GM18526 (cell line): ENCODE results near the gene ILK.

Experiments used
- POLR2A ChIP-seq: IDR thresholded peaks from 3 replicates; pipeline ENCODE4 v1.6.1; 2011; ENCODE audit not compliant: insufficient read length; ENCODE audit errors: extremely low read depth

The ILK gene

GRCh38 chr11:6603287-6604080, at the start of gene ILK, which contains the start of gene RRP8:
Gene ILK (plus strand): TSS chr11:6603774. CDS start chr11:6604272, 498 bp downstream.
Gene RRP8 (minus strand): TSS chr11:6603616. CDS start chr11:6603502, 114 bp downstream.
- peak; percentile 79 for TF ChIP-seq POLR2A

- no peak for TF ChIP-seq POLR2A
Observed at GRCh38 chr11:6554828-6555706, 48.5 kb upstream of the ILK start.

- no peak for TF ChIP-seq POLR2A
Observed at GRCh38 chr11:6556139-6556949, 47.2 kb upstream of the ILK start.

GRCh38 chr11:6557063-6557462, 46.5 kb upstream of the ILK start:
- TF ChIP-seq POLR2A, result no peak

DNA sequence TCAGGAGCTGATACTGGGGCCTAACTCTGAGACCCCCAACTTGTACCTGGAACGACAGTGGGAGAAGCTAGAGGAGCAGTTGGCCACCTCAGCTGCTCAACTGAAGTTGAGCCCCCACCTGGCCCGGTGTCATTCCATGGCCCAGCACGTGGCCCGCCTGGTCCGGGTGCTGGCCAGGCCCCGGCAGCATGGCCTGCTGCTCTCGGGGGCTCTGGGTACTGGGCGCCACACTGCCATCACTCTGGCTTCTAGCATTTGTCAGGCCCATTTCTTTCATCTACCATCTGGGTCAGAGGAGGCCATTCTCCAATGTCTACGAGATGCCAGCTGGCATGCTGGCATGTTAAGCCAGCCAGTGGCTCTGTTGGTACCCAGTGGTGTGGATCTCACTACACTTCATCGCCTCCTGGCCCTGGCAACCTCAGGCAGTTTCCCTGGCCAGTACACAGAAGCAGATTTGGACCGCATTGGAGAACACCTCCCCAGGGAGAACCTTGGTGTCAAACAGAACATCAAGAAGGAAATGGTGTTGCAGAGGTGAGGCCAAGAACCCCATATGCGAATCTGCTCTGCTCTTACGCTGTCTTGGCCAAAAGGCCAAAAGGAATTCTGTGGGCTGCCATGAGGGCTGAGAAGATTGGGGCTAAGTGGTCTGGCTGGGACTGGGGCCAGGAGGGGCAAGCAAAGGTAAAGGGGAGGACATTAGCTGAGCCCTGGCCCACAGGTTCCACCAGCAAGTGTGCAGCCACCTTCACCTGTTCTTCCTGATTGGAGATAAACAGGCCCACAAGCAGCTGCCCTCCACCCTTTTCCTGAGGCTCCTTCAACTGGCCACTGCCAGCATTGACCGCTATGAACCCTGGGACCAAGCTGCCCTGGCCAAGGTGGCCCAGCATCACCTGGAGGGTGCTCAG, 45.6 kb upstream of the ILK start:
- TF ChIP-seq POLR2A, result no peak

GRCh38 chr11:6559369-6559768, 44.2 kb upstream of the ILK start:
- no peak for TF ChIP-seq POLR2A

GRCh38 chr11:6561288-6561687, 42.3 kb upstream of the ILK start:
- TF ChIP-seq POLR2A, result no peak

GRCh38 chr11:6563121-6563619, 40.4 kb upstream of the ILK start:
- TF ChIP-seq POLR2A, result no peak

- no peak for TF ChIP-seq POLR2A
Observed at GRCh38 chr11:6563667-6564066, 39.9 kb upstream of the ILK start.

DNA sequence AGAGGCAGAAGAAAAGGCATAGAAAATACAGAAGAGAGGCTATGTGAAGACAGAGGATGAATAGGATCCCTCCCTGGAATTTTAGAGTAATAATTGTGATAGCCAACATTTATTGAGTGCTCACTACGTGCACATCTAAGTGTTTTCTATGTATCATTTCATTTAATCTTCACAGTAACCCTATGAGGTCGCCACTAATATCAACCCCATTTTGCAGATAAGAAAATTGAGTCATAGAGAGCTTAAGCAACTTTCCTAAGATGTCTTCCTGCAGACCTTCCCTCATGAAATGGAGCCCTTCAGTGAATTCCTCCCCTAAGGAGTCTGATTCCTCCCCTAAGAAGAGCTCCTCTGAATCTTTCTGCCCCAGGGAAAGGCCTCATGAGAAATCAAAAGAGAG, 38.2 kb upstream of the ILK start:
- no peak for TF ChIP-seq POLR2A

GRCh38 chr11:6565988-6566703, 37.4 kb upstream of the ILK start:
- no peak for TF ChIP-seq POLR2A

GRCh38 chr11:6566704-6567370, 36.7 kb upstream of the ILK start:
- TF ChIP-seq POLR2A, result no peak

DNA sequence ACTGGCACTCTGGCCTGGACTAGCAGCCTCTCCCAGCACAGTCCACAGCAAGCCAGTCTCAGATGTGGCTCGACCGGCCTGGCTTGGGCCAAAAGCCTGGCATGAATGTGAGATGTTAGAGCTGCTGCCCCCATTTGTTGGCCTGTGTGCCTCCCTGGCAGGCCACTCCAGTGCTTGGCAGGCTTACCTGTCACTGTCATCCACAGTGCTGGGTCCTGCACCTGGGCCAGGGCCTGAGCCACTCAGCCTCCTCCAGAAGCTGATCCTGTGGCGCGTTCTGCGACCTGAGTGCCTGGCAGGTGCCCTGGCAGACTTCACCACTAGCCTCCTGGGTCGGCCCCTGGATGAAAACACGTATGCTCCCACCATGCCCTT, 36.2 kb upstream of the ILK start:
- no peak for TF ChIP-seq POLR2A
